GM18870 (cell line): ENCODE data around the gene LRWD1.
"Not testable (repeated sequence)": the region's sequence is repeated elsewhere in the genome, so short reads cannot be mapped to it uniquely, and the experiment has no call there.

Experiments used
- ATAC-seq: cut with Tn5 transposase; IDR thresholded peaks from one replicate; pipeline ENCODE4 v1.9.1; 2021; ENCODE audit warnings: moderate library complexity; ENCODE audit not compliant: unreplicated experiment

The LRWD1 gene

DNA sequence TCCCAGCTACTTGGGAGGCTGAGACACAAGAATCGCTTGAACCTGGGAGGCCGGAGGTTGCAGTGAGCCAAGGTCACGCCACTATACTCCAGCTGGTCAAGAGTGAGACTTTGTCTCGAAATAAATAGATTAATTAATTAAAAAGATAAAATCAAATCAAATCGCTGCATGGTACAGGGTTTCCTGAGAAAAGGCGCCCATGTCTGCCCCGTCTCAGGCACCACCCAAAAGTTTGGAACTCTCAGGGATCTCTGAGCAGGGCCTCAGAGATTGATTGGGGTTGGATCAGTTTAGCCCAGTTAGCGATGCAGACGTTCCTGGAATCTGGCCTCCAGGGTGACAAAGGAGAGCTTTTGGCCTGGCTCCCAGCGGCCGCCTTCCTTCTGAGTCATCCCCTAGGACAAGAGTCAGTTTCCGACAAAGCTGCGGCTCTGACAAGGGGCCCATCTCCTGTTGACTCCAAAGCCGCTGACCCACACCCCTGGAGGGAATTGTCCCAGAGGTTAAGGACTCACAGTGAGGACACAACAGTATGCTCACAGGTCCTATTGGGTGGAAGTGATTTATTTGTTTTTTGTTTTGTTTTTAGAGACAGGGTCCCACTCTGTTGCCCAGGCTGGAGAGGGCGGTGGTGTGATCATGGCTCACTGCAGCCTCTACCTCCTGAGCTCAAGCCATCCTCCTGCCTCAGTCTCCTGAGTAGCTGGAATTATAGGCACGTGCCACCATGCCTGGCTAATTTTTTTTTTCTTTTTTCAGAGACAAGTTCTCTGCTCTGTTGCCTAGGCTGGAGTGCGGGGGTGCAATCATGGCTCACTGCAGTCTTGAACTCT lies 24.6 kb upstream of the LRWD1 start:
- no peak for ATAC-seq

DNA sequence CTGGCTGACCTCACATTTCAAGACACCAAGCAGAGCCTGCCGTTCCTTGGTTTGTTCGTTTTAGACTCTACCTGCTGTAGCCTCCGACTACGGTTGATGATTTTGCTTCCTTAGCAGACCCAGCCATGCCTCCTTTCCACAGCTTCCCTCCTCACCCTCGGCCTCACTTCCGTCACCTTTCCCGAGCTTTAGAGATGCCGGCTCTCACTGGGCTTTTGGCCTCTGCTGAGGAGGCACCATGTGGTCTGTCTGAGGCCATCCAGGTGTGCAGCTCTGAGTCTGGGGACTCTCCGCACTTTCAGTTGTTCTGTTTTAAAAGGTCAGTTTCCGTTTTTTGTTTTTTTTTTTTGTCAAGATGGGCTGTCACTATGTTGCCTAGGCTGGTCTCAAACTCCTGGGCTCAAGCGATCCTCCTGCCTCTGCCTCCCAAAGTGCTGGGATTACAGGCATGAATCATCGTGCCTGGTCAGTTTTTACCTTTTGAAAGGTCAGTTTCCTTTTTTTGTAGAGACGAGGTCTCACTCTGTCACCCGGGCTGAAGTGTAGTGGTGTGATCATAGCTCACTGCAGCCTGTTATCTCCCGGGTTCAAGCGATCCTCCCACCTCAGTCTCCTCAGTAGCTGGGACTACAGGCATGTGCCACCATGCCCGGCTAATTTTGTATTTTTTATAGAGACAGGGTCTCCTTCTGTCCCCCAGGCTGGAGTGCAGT lies 19.7 kb upstream of the LRWD1 start:
- peak; percentile 49 for ATAC-seq

DNA sequence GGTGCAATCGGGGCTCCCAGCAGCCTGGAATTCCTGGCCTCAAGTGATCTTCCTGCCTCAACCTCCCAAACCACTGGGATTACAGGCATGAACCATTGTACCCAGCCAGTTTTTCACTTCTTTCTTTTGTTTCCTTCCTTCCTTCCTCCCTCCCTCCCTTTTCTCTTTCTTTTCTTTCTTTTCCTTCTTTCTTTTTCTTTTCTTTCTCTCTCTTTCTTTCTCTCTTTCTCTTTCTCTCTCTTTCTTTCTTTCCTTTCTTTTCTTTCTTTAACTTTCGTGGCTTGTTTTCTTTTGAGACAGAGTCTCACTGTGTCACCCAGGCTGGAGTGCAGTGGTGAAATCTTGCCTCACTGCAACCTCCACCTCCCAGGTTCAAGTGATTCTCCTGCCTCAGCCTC lies 19.1 kb upstream of the LRWD1 start:
- no peak for ATAC-seq

DNA sequence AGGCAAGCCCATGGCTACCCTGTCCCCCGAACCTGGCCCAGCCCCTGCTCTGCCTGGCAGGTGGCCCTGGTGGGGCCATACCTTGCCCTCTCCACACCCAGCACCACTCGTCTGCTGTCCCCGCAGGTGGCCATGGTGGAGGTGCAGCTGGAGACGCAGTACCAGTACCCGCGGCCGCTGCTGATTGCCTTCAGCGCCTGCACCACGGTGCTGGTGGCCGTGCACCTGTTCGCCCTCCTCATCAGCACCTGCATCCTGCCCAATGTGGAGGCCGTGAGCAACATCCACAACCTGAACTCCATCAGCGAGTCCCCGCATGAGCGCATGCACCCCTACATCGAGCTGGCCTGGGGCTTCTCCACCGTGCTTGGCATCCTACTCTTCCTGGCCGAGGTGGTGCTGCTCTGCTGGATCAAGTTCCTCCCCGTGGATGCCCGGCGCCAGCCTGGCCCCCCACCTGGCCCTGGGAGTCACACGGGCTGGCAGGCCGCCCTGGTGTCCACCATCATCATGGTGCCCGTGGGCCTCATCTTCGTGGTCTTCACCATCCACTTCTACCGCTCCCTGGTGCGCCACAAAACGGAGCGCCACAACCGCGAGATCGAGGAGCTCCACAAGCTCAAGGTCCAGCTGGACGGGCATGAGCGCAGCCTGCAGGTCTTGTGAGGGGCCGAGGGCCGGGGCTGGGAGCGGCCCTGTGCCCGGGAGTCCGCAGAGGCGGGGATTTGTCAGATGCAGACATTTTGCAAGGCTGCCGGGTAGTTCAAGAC lies 18.2 kb upstream of the LRWD1 start:
- no peak for ATAC-seq

DNA sequence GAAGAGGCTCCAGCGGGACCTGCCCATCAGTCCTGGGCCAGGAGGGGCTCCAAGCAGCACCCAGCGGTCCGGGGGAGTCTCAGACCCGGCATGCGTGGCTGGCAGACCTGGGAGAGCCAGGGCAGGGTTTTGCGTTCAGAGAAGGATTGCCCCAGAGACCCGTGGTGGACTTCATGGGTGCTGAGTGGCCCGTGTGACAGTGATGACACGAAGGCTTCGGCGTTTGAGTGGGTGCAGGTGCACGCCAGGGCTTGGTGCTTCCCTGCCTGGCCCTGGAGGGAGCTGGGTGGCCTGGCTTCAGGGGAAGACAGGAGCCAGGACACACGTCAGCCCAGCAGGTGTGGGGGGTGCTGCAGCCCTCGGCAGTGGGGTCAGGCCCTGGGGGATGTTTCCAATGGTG lies 17.5 kb upstream of the LRWD1 start:
- ATAC-seq: no peak

DNA sequence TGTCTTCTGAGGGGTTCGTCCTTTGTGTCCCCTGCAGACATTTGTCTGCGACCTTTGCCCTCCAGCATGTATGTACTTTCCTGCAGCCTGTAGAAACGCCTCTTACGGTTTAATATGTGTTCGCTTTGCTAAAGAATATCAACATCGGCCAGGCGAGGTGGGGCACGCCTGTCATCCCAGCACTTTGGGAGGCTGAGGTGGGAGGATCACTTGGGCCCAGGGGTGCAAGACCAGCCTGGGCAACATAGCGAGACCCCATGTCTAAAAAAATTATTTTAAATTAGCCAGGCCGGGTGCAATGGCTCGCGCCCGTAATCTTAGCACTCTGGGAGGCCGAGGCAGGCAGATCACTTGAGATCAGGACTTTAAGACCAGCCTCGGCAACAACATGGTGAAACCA lies 15.6 kb upstream of the LRWD1 start:
- no peak for ATAC-seq

DNA sequence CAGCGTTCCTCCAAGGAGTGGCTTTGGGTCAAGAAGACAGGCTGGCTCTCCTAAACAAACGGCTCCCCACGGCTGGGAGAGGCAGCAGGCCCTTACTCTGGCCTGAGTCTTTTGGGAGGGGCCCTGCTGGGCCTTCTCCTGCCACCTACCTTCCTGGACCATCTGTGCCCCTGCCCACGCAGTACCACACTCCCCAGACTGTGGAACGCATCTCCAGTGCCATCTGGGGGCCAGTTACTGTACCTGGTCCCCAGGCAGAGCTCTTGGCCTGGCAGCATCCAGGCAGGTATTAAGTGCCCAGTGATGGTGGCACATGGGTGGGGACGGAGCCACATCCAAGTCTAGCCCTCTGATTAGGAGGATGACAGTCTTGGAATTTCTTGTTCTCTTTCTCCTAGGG lies 14.5 kb upstream of the LRWD1 start:
- ATAC-seq: no peak

DNA sequence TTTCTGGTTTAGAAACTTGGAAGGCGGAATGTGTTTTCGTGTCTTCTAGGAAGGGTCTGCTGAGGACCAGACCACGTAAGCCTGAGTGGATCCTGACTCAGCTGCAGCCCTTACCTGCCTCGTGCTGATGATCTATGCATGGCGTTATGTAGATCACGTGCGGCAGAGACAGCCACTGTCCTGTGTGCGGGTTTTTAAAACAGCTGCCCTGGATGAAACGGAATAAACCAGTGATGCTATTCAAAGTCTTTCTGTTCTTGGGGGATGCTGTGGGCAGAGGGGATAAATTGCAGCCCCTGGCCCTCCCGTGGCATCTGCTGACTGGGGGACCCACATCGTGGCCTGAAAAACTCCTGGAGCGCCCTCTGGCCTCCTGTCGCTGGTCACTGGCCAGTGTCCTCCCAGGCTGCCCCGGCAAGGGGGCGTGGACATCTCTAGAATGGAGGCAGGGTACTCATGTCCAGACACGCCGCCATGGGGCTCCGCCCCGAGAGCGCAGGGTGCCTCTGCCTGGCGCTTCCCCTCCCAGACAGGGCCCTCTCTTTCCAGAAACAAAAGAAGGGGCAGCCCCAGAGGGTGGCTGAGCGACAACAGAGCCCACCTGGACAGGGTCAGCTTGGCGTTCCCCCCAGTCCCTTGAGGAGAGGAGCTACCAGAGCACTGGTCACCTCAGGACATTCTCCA lies 13.3 kb upstream of the LRWD1 start:
- no peak for ATAC-seq

DNA sequence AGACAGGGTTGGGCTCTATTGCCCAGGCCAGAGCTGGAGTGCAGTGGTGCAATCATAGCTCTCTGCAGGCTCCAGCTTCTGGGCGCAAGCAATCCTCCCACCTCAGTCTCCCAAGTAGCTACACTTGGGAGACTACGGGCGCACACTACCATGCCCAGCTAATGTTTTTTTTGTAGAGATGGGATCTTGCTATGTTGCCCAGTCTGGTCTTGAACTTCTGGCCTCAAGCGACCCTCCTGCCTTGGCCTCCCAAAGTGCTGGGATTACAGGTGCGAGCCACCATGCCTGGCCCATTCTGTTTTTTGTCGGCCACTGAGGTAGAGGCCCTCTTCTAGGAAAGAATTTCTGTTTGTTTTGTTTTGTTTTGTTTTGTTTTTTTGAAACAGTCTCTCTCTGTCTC lies 12.3 kb upstream of the LRWD1 start:
- no peak for ATAC-seq

DNA sequence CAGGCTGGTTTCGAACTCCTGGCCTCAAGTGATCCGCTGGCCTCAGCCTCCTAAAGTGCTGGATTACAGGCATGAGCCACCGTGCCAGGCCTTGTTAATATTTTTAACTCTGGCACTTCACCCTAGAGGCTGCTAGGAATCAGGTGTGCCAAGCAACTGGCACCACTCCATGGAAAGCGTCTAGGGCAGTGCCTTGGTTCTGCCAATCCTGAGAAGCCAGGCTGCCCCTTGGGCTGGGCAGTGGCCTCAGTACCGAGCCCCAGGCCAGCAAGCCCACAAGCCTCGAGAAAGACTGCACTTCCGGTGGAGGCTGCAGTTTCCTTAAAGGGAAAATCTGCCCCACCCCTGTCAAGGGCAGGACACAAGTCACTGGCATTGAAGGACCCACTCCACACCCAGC lies 11.5 kb upstream of the LRWD1 start:
- ATAC-seq: no peak

DNA sequence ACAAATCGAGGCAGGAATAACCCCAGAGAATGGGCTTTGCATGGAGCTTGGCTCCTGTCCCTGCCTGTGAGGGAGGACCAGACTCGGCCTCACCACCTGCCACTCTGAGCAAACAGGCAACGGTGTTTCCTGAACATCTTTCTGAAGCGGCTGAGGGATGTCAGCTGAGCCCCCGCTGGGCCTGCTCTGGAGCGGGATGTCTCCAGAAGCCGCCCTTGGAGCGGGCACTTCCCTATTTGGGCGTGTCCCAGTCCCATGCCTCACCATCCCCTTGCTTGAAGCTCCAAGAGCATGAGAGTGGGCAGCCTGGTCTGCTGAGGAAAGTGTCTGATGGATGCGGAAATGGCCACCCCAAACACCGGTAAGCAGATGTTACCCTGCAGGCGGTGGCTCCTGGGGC lies 10.3 kb upstream of the LRWD1 start:
- no peak for ATAC-seq

DNA sequence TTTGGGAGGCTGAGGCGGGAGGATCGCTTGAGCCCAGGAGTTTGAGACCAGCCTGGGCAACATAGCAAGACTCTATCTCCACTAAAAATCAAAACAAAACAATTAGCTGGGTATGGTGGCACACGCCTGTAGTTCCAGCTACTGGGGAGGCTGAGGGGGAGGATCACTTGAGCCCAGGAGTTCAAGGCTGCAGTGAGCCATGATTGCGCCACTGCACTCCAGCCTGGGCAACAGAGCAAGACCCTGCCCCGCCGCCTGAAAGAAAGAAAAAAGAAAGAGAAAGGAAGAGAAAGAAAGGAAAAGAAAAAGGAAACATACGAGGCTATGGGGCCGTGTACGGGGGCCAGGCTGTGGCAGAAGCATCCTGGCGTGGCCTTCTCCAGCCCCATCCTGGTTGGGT lies 9.9 kb upstream of the LRWD1 start:
- not testable (repeated sequence) for ATAC-seq

DNA sequence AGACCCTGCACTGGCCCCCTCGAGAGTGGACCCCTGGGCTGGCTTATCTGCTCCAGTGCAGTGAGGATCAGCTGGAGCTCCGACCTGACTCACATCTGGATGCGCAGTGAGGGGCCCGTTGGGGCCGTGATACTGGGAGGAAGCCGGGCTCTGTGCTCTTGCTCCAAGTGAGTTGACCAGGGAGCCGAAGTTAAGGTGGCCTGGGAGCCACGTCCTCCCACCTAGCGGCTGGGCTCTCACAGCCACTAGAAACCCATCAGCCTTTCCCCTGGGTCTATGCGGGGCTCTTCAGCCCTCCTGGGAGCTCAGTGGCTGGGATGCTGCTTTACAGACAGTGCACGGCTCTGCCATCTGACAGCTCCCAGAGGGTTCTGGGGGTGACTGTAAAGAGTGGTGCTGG lies 9.2 kb upstream of the LRWD1 start:
- no peak for ATAC-seq

DNA sequence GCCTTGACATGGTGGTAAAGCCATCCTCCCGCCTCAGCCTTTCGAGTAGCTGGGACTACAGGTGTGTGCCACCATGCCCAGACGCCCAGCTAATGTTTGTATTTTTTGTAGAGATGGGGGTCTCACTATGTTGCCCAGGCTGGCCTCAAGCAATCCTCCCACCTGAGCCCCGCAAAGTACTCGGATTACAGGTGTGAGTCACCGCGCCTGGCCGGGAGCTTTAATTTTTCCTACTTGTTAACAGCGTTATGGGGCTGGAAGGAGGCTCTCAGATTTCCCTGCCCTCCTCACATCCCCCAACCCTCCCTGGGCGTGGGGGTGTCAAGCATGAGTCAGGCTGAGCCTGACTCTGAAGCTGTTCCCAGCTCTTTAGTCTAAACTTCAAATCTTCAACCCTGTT lies 8.5 kb upstream of the LRWD1 start:
- no peak for ATAC-seq

DNA sequence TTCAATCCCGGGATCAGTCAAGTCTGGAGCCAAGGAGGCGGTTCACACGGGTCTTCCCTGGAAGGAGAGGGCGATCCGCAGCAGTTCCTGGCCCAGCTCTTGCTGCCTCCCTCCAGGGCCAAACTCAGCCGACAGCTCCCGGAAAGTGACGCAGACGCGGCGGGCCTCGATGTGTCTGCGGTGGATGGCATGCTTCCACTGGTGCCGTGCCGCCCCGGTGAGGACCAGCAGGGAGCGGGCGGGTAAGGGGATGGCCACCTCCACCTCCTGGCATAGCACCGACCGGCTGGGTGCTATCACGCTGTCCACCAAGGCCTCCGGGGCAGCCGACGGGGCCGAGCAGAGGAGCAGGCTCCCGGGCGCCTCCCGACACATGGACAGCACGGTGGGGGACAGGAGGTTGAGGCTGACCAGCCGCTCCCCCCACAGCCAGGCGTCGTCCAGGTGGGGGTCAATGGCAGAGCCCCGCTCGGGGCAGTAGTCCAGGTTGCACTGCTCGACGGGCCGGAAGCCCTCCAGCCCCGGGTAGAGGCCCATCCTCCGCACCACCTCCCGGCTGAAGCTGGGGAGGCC lies 7.3 kb upstream of the LRWD1 start:
- ATAC-seq: no peak

DNA sequence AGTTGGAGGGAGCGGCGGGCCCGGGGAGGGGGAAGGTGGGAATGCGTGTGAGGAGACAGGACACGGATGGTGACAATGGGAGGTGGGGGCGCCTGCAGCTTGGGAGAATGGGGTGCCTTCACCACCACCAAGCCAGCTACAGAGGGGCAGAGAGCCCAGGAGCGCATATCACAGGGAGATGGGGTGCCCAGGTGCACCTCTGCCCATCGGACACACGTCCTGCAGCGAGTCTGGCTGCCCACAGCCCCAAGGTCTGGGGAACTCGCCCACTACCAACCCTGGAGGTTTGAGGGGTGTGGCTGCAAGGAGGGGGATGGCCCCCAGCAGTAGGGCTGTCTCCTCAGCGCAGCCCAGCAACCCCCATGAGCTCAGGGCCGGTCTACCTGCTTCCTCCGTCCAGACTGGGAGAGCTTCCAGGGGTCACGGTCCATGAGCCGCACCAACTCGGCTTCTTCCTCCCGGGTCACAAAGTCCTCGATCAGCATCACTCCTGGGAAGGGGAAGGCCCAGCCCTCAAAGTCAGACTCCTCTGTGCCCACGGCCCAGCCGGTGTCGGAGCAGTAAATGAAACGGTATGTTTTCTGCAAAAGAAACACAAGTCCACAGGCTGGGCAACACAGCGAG lies 5.5 kb upstream of the LRWD1 start:
- ATAC-seq: no peak

DNA sequence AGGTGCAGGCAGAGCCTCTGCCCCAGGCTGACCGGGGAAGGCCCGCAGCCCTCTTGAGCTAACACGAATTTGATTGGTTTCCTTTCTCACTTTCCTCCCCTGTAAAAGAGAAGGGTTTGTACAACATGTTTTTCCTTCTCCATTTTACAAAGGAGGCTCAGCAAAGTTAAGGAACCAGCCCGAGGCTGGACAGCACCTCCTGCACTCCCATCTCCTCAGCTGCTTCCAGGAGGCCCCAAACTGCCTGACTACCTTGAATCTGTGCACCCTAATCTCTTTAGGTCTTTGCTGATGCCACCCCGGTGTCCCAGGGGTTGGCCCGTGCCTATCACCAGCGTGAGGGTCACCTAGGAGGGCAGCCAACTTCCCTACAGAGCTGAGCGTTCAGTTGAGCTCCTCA lies 4.3 kb upstream of the LRWD1 start:
- ATAC-seq: no peak

DNA sequence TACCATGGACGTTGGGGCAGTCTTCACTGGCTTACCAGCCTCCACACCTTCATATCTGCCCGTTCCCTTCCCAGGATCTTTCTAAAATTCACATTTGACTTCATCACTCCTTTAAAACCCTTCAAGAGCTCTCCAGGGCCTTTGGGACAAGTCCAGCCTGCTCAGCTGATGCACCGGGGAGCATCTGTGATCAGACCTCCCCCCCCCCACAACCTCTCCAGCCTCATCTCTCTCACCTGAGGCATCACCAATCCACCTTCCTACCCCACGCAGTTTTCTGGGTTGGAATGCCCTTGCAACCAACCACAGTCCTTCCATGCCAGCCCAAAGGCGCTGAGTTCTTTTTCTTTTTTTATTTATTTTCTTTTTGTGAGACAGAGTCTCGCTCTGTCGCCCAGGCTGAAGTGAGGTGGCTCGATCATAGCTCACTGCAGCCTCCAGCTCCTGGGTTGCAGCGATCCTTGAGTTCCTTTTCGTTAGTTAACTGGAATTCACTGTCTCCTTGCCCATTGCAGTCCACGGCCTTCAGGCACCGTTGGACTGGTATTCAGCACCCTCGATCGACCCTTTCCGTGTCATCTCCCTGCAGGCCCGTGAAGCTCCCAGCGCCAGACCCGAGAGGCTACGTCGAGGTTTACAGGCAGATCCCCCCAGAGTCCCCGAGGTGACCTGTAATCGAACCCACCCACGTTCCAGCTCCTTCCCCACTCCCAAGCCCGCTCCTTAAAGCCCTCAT lies 775 bp upstream of the LRWD1 start:
- peak; percentile 2 for ATAC-seq

DNA sequence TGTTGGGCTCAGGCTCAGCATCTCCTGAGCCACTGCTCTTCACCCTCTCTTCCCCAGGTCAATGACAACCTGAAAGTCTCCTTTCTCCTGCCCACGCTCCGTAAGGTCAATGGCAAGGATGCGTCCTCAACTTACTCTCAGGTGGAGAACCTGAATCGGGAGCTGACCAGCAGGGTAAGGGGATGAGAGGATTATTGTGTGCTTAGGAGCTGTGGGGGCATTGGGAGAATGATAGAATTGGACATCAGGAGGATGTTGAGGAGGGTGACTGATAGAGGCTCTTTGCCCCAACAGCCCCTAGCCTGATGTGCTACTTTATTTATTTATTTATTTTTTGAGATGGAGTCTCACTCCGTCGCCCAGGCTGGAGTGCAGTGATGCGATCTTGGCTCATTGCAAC lies 1.3 kb downstream of the LRWD1 start:
- ATAC-seq: no peak
